GM18526 (cell line): Measurements from ENCODE around the gene IFNB1.

ENCODE experiments used
- POLR2A ChIP-seq: IDR thresholded peaks from 3 replicates; pipeline ENCODE4 v1.6.1; 2011; ENCODE audit not compliant: insufficient read length; ENCODE audit errors: extremely low read depth

Gene IFNB1

GRCh38 chr9:21081451-21081850 lies 3.7 kb upstream of the IFNB1 start:
- TF ChIP-seq POLR2A, result no peak

GRCh38 chr9:21080793-21081192 lies 3.1 kb upstream of the IFNB1 start:
- no peak for TF ChIP-seq POLR2A

DNA sequence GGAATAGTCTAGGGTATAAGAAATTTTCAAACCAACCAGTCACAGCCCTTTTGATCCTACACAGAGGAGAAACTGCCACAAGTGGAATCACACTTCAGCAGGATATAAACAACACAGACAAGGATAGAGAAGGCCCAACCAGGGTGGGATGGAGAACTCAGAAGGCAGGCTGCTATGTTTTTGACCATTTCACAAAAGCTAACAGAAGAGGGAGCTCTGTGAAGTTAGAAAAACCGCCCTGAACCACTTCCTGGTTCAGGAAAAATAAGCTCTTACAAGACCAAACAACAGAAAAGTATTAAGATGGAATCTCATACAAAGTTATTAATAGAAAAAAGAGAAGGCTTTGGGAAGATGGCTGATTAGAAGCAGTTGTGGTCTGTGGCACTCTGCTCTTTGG lies 960 bp upstream of the IFNB1 start:
- no peak for TF ChIP-seq POLR2A

- no peak for TF ChIP-seq POLR2A
Measured at GRCh38 chr9:21075484-21075883, 2.3 kb downstream of the IFNB1 start.

DNA sequence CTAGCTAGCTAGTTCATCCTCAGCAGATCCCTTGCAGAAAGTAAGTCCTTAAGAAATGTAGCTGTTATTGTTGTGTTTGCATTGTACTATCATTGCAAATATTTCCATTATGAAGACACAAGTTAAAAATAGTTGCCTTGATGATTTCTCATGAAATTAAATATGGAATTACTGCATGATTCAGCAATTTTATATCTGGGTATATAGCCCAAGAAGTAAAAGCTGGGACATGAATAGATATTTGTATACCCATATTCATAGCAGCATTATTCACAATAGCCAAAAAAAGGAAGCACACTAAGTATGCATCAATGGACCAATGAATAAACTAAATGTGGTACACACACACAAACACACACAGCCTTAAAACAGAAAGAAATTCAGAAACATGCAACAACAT lies 6.8 kb downstream of the IFNB1 start:
- no peak for TF ChIP-seq POLR2A

DNA sequence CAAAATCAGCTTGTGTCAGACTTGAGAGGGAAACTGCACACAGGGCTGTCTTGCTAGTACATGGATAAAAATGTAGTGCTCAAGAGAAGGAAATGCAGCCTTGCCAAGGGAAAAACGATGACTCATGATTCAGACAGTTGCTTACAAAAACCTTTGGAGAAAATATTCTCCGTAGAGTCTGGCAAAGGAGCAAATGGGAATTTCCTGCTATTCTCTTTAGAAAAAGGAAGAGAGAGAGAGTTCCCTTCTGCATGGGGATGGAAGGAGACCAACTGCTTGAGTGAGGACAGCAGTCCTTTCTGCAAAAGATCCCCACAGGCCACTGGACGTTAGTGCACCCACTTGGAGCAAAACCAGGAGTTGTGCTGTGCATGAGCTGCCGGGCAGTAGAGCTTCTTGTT lies 7.6 kb downstream of the IFNB1 start:
- no peak for TF ChIP-seq POLR2A

- no peak for TF ChIP-seq POLR2A
Measured at GRCh38 chr9:21060919-21061561, 16.7 kb downstream of the IFNB1 start.

DNA sequence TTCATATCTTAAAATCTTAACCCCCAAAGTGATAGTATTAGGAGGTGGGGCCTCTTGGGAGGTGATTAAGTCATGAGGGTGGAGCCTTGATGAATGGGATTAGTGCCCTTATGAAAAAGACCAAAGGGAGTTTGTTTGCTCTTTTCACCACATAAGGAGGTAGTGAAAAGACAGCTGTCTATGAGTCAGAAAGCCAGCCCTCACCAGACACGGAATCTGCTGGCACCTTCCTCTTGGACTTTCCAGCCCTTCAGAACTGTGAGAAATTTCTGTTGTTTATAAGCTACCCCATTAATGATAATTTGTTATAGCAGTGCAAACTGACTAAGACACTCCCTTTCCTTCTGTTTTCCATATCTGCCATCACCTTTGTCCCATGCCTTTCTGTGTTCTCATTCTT lies 20.8 kb downstream of the IFNB1 start:
- TF ChIP-seq POLR2A, result no peak

- TF ChIP-seq POLR2A, result no peak
Measured at GRCh38 chr9:21053851-21054250, 23.9 kb downstream of the IFNB1 start.

GRCh38 chr9:21047281-21047691 lies 30.5 kb downstream of the IFNB1 start:
- no peak for TF ChIP-seq POLR2A

DNA sequence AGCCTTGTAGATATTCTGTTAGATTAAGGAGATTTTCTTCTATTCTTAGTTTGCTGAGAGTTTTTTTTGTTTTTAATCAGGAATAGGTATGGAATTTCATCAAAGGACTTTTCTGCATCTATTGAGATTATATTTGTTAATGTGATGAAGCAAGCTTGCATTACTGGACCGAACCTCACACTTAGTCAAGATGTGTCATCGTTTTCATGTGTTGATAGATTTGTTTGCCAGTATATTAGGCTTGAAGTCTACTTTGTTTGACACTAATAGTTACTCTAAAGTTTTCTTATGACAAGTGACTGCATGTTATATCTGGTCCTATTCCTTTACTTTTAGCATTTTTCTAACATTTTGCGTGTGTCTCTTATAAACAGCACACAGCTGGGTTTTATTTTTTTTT lies 33.9 kb downstream of the IFNB1 start:
- TF ChIP-seq POLR2A, result no peak

GRCh38 chr9:21042466-21042865 lies 35.3 kb downstream of the IFNB1 start:
- no peak for TF ChIP-seq POLR2A

- no peak for TF ChIP-seq POLR2A
Measured at GRCh38 chr9:21039302-21039701, 38.4 kb downstream of the IFNB1 start.

- no peak for TF ChIP-seq POLR2A
Measured at GRCh38 chr9:21037278-21037677, 40.5 kb downstream of the IFNB1 start.

DNA sequence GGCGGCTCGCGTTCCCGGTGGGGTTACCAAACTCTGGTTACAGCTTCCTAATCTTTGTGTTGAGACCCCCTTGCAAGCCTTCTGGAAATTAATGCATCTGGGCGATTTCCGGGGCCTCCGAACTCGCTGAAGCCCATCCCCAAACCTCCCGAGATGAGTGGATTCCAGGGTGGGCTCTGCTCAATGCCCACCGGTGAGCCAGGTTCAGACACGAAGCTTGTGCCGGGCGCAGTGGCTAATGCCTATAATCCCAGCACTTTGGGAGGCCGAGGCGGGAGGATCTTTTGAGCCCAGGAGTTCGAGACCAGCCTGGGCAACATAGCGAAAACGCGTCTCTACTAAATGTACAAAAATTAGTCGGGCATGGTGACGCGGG lies 45.9 kb downstream of the IFNB1 start:
- no peak for TF ChIP-seq POLR2A

GRCh38 chr9:21031091-21031807 lies 46.5 kb downstream of the IFNB1 start, which contains the start of gene HACD4:
Gene HACD4, minus strand, starts transcription at chr9:21031640. Its CDS starts 50 bp downstream, at chr9:21031590.
- TF ChIP-seq POLR2A, result peak; percentile 57
